Glutamatergic neuron (in vitro differentiated cells): Measurements from ENCODE around the gene SMARCD3. TPM values are rescaled to one million over a fixed set of nuclear protein-coding genes. Genes with fewer than 3 reads are reported as not detected.

Source experiments
- DNase-seq: peaks from one replicate; pipeline ENCODE4 v3.0.0; 2022
- H3K27ac Mint-ChIP-seq: one replicate; pipeline ENCODE4 v1.8.0; 2020; ENCODE audit warnings: mild to moderate bottlenecking, mixed read lengths, inconsistent platforms; ENCODE audit not compliant: unreplicated experiment
- H3K27me3 Mint-ChIP-seq: one replicate; pipeline ENCODE4 v1.8.0; 2020; ENCODE audit warnings: mild to moderate bottlenecking, moderate library complexity, mixed read lengths, inconsistent platforms; ENCODE audit not compliant: unreplicated experiment
- H3K36me3 Mint-ChIP-seq: one replicate; pipeline ENCODE4 v1.8.0; 2020; ENCODE audit warnings: mild to moderate bottlenecking, mixed read lengths, inconsistent platforms; ENCODE audit not compliant: unreplicated experiment
- H3K4me1 Mint-ChIP-seq: one replicate; pipeline ENCODE4 v1.8.0; 2020; ENCODE audit warnings: mild to moderate bottlenecking, low read depth, mixed read lengths, inconsistent platforms; ENCODE audit not compliant: unreplicated experiment
- H3K4me3 Mint-ChIP-seq: one replicate; pipeline ENCODE4 v1.8.0; 2020; ENCODE audit warnings: mild to moderate bottlenecking, mixed read lengths, inconsistent platforms; ENCODE audit not compliant: unreplicated experiment
- H3K9me3 Mint-ChIP-seq: one replicate; pipeline ENCODE4 v1.8.0; 2020; ENCODE audit warnings: mild to moderate bottlenecking, moderate library complexity, mixed read lengths, inconsistent platforms; ENCODE audit not compliant: unreplicated experiment
- total RNA-seq: library from RNA; stranded (reverse); fragmentation: NEBNext Ultra II Directional; extraction: Animal tissue kit (Norgen Biotek cat#: 25700); gene quantifications from one replicate; pipeline ENCODE4 v1.2.1, GENCODE V29; 2021; ENCODE audit not compliant: unreplicated experiment
- TF ChIP-seq, protein P1 (sequence below): fragments of 200-600 bp; sonication (generic); IDR thresholded peaks from one replicate; pipeline ENCODE4 v1.5.0; 2021; ENCODE audit not compliant: partially characterized antibody, unreplicated experiment

The SMARCD3 gene
- total RNA-seq, 1 donor from 2014 or later, result 5.1 TPM

DNA sequence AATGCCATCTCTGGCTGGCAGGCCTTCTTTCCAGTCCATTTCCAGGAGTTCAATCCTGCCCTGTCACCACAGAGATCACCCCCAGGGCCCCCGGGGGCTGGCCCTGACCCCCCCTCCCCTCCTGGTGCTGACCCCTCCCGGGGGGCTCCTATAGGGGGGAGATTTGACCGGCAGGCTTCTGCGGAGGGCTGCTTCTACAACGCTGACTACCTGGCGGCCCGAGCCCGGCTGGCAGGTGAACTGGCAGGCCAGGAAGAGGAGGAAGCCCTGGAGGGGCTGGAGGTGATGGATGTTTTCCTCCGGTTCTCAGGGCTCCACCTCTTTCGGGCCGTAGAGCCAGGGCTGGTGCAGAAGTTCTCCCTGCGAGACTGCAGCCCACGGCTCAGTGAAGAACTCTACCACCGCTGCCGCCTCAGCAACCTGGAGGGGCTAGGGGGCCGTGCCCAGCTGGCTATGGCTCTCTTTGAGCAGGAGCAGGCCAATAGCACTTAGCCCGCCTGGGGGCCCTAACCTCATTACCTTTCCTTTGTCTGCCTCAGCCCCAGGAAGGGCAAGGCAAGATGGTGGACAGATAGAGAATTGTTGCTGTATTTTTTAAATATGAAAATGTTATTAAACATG, 10.2 kb downstream of the SMARCD3 start:
- H3K36me3 Mint-ChIP-seq, result no peaks in the 10 kb centered on the region
- peaks cover 7% of the 10 kb centered on the region for H3K9me3 Mint-ChIP-seq
- peaks cover 8% of the 10 kb centered on the region for H3K4me1 Mint-ChIP-seq

DNA sequence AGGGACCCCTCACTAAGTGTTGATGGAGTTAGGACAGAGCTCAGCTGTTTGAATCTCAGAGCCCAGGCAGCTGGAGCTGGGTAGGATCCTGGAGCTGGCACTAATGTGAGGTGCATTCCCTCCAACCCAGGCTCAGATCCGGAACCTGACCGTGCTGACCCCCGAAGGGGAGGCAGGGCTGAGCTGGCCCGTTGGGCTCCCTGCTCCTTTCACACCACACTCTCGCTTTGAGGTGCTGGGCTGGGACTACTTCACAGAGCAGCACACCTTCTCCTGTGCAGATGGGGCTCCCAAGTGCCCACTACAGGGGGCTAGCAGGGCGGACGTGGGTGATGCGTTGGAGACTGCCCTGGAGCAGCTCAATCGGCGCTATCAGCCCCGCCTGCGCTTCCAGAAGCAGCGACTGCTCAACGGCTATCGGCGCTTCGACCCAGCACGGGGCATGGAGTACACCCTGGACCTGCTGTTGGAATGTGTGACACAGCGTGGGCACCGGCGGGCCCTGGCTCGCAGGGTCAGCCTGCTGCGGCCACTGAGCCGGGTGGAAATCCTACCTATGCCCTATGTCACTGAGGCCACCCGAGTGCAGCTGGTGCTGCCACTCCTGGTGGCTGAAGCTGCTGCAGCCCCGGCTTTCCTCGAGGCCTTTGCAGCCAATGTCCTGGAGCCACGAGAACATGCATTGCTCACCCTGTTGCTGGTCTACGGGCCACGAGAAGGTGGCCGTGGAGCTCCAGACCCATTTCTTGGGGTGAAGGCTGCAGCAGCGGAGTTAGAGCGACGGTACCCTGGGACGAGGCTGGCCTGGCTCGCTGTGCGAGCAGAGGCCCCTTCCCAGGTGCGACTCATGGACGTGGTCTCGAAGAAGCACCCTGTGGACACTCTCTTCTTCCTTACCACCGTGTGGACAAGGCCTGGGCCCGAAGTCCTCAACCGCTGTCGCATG, 11.0 kb downstream of the SMARCD3 start:
- peaks cover 3% of the 10 kb centered on the region for H3K4me1 Mint-ChIP-seq
- TF ChIP-seq, protein P1, sequence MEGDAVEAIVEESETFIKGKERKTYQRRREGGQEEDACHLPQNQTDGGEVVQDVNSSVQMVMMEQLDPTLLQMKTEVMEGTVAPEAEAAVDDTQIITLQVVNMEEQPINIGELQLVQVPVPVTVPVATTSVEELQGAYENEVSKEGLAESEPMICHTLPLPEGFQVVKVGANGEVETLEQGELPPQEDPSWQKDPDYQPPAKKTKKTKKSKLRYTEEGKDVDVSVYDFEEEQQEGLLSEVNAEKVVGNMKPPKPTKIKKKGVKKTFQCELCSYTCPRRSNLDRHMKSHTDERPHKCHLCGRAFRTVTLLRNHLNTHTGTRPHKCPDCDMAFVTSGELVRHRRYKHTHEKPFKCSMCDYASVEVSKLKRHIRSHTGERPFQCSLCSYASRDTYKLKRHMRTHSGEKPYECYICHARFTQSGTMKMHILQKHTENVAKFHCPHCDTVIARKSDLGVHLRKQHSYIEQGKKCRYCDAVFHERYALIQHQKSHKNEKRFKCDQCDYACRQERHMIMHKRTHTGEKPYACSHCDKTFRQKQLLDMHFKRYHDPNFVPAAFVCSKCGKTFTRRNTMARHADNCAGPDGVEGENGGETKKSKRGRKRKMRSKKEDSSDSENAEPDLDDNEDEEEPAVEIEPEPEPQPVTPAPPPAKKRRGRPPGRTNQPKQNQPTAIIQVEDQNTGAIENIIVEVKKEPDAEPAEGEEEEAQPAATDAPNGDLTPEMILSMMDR, result no peak
- H3K36me3 Mint-ChIP-seq, result no peaks in the 10 kb centered on the region
- no peak for DNase-seq
- peaks cover 3% of the 10 kb centered on the region for H3K27me3 Mint-ChIP-seq
- no peak overlapping the region for H3K27ac Mint-ChIP-seq
- H3K4me3 Mint-ChIP-seq, result no peak overlapping the region
- peaks cover 7% of the 10 kb centered on the region for H3K9me3 Mint-ChIP-seq

More for the DNA sequence above, 10.2 kb downstream of the SMARCD3 start:
- Mint-ChIP-seq H3K27me3 (no peaks in the 10 kb centered on the region), H3K27ac (no peak overlapping the region), H3K4me3 (no peak overlapping the region)
- DNase-seq, result no peak
- TF ChIP-seq, protein P1, result no peak

DNA sequence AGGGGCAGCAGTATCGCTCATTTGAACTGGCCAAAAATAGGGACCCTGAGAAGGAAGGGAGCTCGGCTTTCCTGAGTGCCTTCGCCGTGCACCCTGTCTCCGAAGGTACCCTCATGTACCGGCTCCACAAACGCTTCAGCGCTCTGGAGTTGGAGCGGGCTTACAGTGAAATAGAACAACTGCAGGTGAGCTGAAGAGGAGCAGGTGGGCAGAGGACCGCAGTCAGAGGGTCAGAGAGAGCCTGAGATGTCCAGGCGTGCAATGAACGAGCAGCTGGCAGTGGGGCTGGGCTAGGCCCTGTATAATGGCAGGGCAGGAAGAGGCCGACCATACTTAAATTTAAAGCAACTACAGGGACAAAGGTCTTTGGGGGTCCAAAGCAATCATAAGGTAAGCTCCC, 12.1 kb downstream of the SMARCD3 start:
- H3K4me1 Mint-ChIP-seq, result peaks cover 11% of the 10 kb centered on the region
- H3K27me3 Mint-ChIP-seq, result peaks cover 3% of the 10 kb centered on the region
- H3K27ac Mint-ChIP-seq, result no peak overlapping the region
- H3K4me3 Mint-ChIP-seq, result no peak overlapping the region
- DNase-seq, result no peak
- no peaks in the 10 kb centered on the region for H3K36me3 Mint-ChIP-seq
- TF ChIP-seq, protein P1, result no peak
- peaks cover 10% of the 10 kb centered on the region for H3K9me3 Mint-ChIP-seq

DNA sequence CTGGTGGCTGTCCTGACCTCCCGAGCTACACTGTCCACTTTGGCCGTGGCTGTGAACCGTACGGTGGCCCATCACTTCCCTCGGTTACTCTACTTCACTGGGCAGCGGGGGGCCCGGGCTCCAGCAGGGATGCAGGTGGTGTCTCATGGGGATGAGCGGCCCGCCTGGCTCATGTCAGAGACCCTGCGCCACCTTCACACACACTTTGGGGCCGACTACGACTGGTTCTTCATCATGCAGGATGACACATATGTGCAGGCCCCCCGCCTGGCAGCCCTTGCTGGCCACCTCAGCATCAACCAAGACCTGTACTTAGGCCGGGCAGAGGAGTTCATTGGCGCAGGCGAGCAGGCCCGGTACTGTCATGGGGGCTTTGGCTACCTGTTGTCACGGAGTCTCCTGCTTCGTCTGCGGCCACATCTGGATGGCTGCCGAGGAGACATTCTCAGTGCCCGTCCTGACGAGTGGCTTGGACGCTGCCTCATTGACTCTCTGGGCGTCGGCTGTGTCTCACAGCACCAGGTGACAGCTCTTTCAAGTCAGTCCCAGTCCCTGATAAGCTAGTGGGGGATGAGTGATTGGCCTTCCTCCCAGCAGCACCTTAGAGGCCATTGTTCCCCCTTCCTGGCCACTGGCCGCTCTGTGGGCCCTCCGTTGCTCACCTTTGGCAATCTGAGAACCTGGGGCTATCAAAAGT, 13.3 kb downstream of the SMARCD3 start:
- H3K9me3 Mint-ChIP-seq, result peaks cover 10% of the 10 kb centered on the region
- peaks cover 3% of the 10 kb centered on the region for H3K27me3 Mint-ChIP-seq
- H3K27ac Mint-ChIP-seq, result no peak overlapping the region
- no peak for DNase-seq
- TF ChIP-seq, protein P1, result no peak
- H3K4me1 Mint-ChIP-seq, result peaks cover 11% of the 10 kb centered on the region
- no peaks in the 10 kb centered on the region for H3K36me3 Mint-ChIP-seq
- no peak overlapping the region for H3K4me3 Mint-ChIP-seq
